Activated naive CD4-positive, alpha-beta T cell treated with anti-CD3 and anti-CD28 coated beads, Interleukin-2, amount 50 U/mL, for 24 hours (primary cell): ENCODE measurements around the gene HOXB1.

Experiments used
- H3K27ac Mint-ChIP-seq: one replicate; pipeline ENCODE4 v1.8.0; 2021; ENCODE audit warnings: mild to moderate bottlenecking, mixed read lengths
- H3K27me3 Mint-ChIP-seq: one replicate; pipeline ENCODE4 v1.8.0; 2021; ENCODE audit warnings: mixed read lengths
- H3K36me3 Mint-ChIP-seq: one replicate; pipeline ENCODE4 v1.8.0; 2021; ENCODE audit warnings: mixed read lengths
- H3K4me1 Mint-ChIP-seq: one replicate; pipeline ENCODE4 v1.8.0; 2021; ENCODE audit warnings: mixed read lengths
- H3K4me3 Mint-ChIP-seq: one replicate; pipeline ENCODE4 v1.8.0; 2021; ENCODE audit warnings: mild to moderate bottlenecking, mixed read lengths
- H3K9me3 Mint-ChIP-seq: one replicate; pipeline ENCODE4 v1.8.0; 2021; ENCODE audit warnings: mixed read lengths

HOXB1 gene

DNA sequence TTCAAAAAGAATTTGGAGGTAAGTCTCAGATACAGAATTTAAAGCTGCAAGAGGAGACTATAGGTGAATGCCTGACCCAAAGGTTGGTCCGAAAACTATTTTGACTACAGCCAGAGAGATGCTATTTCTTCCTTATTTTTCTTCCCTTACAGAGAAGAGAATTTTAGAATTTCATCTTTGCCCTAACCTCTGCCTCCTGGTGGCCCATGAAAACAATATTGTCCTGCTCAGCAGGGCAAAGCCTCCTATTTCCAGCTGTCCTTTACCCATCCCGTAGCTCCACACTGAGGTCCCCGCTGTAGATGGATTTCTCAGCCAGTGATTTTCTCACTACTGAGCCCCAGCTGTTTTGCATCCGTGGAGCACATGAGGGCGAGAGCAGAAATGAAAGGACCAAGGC, 24.6 kb downstream of the HOXB1 start:
- Mint-ChIP-seq H3K4me3 (no peak overlapping the region), H3K27ac (peak overlapping the region; percentile 55), H3K4me1 (peaks cover 23% of the 10 kb centered on the region), H3K27me3 (peaks cover 2% of the 10 kb centered on the region), H3K9me3 (no peaks in the 10 kb centered on the region), H3K36me3 (no peaks in the 10 kb centered on the region)

DNA sequence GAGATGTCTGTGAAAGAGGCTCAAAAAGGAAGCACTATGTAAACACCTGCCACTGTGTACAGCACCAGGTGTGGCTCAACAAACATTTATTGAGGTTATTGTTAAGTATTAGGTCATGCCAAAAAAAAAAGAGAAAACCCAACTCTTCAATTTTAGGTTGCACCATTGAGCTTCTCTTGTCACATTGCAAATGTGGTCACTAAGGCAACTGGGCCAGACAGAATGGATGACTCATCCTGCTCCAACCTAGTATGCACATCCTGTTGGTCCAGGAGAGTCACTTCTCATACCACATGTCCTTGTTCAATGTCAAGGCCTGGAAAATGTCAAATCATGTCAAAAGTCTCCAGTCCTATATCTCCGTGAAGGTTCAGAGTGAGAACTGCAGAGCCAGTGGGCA, 25.0 kb downstream of the HOXB1 start:
- H3K4me3 Mint-ChIP-seq = no peak overlapping the region

DNA sequence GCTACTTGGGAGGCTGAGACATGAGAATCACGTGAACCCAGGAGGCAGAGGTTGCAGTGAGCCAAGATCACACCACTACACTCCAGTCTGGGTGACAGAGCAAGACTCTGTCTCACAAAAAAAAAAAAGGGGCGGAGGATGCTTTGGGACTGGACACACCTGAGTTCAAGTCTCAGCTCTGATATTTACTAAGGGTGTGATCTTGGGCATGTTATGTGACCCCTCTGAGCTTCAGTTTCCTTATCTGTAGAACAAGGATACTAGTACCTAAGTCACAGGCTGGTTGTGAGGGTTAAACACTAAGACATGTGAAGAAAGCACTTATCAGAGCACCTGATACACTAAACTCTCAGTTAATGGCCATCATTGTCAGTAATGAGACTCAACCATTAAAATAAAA, 25.9 kb downstream of the HOXB1 start:
- H3K4me1 Mint-ChIP-seq = peaks cover 12% of the 10 kb centered on the region
- H3K27ac Mint-ChIP-seq = no peak overlapping the region
- no peak overlapping the region for H3K4me3 Mint-ChIP-seq
- H3K9me3 Mint-ChIP-seq = no peaks in the 10 kb centered on the region
- H3K27me3 Mint-ChIP-seq = peaks cover 2% of the 10 kb centered on the region
- H3K36me3 Mint-ChIP-seq = no peaks in the 10 kb centered on the region

More for the DNA sequence above, 25.0 kb downstream of the HOXB1 start:
- Mint-ChIP-seq H3K27me3 (peaks cover 2% of the 10 kb centered on the region), H3K36me3 (no peaks in the 10 kb centered on the region), H3K27ac (peak overlapping the region; percentile 17), H3K4me1 (peaks cover 18% of the 10 kb centered on the region), H3K9me3 (no peaks in the 10 kb centered on the region)

DNA sequence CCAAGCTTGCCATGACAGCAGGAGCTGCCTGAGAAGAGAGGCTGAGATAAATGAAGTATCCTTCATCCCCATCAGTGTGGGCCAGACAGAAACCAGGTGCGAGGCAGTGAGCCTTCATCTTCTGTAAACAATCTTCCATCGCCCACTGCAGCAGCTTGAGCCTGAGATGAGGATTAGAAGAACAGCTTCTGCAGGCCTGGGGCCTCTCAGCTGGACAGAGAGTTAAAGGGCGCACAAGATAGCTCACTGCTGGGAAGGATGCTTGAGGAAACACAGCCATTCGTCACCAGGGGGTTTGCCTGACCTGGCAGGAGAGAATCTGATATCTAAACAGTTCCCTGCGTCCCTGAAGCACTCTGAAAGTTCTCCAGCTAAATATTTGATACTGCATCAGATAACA, 27.1 kb downstream of the HOXB1 start:
- Mint-ChIP-seq H3K4me3 (no peak overlapping the region), H3K36me3 (no peaks in the 10 kb centered on the region), H3K27ac (no peak overlapping the region)

DNA sequence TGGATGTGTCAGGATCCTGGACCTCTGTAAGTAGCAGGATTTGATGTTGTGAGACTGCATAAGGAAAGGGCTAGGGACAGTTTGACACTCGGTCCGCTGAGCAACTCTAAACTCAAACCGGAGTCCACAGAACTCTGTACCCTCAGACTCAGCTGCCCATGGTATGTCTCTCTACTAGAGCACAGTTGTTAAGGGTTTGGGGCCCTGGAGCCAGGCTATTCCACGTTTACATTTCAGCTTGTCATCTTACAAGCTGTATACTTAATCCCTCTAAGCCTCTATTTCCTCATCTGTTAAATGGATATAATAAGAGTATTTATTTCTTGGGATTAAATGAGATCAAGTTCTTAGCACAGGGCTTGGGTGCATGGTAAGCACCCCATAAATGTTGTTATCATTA, 27.9 kb downstream of the HOXB1 start:
- H3K4me1 Mint-ChIP-seq = peaks cover 12% of the 10 kb centered on the region
- H3K9me3 Mint-ChIP-seq = no peaks in the 10 kb centered on the region
- H3K4me3 Mint-ChIP-seq = no peak overlapping the region
- H3K36me3 Mint-ChIP-seq = no peaks in the 10 kb centered on the region
- H3K27ac Mint-ChIP-seq = no peak overlapping the region
- peaks cover 2% of the 10 kb centered on the region for H3K27me3 Mint-ChIP-seq

More for the DNA sequence above, 27.1 kb downstream of the HOXB1 start:
- Mint-ChIP-seq H3K27me3 (peaks cover 2% of the 10 kb centered on the region), H3K9me3 (no peaks in the 10 kb centered on the region), H3K4me1 (peaks cover 12% of the 10 kb centered on the region)

DNA sequence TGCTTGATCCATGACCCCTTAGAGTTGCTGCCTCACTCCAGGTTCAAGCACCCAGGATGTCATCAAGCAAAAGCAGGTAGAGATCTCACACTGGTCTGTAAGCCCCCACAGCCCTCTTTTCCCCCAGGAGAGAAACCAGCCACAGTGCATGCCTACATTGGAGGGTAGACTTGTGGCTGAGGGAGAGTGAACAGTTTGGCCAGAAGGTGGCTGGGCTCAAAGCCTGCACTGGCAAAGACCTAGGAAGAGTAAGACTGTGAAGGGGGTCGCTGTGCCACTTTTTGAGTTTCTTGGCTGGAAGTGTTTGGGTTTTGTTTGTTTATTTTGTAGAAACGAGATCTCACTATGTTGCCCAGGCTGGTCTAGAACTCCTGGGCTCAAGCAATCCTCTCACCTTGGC, 28.5 kb downstream of the HOXB1 start:
- Mint-ChIP-seq H3K4me1 (peaks cover 12% of the 10 kb centered on the region), H3K36me3 (no peaks in the 10 kb centered on the region), H3K27ac (no peak overlapping the region), H3K4me3 (no peak overlapping the region), H3K9me3 (no peaks in the 10 kb centered on the region), H3K27me3 (peaks cover 2% of the 10 kb centered on the region)

DNA sequence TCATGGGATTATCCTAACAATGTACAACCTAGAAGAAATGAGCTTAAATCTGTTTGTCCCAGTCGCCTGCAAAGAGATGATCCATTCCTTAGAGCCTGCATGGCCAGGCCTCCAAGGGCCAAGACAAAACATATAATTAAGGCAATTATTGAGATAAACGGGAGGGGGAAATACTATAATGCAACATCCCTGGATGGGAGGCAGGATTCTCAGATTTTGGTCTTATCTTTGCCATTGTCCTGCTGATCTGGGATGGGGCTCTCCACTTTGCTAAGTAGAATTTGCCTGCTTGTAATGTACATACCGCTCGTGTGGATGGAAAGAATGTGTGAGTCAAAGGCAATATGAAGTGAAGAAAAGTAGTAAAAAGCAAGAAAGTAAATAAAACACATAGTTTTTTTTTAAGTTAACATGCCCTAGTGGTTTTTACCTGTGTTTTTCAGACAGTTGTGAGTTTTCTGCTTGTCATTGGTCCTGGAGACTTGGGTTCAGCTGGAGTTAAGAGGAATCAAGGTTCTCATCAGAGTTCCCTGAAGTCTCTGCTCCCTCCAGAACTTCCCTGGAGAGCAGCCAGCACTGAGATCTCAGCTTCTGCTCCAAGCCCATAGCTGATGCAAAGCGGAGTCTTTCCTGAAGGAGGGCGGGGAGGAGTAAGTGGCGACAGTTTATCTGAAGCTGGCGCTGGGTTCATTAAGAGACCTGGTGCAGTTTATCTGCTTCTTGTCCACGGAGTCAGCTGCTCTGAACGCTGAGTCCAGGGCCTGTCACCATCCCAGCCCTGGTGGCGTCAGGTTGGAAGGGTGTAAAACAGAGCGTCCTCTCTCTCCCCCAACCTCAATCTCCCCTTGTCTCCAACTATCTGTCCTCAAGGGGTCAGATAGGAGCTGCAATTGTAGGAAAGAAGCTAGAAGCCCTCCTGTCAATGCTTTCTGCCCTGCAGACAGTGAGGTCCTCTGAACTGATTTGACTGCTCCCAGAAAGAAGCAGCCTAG, 30.1 kb downstream of the HOXB1 start:
- Mint-ChIP-seq H3K27me3 (peaks cover 2% of the 10 kb centered on the region), H3K27ac (no peak overlapping the region), H3K9me3 (no peaks in the 10 kb centered on the region)

DNA sequence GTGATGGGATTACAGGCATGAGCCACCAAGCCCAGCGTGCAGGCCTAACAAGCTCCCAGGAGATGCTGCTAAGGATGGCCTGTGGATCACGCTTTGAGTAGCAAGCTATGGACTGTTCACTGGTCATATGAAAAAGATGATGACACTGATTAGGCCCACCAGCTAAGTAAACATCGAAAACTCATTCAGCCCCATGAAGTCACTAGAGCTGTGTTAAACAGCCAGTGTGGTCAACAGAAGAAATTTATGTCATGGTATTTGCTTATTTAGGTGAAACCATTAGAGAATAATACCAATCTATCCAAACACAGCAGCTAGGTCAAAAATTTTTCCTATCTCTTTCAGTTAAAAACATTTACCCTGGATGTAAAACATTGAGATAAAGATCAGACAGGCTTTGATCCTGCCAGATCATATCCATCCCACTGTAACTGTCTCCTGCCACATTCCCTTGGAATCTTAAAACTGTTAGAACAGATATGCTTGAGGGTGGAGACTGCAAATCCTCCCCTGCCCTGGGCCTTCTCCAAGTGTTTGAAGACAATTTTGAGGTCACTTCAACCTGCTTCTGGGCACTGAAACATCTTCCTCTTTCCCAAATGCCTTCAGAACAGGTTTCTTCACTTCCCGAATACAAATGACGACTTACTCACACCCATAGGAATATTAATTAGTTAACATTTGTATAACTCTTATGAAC, 30.9 kb downstream of the HOXB1 start:
- no peaks in the 10 kb centered on the region for H3K9me3 Mint-ChIP-seq
- peaks cover 2% of the 10 kb centered on the region for H3K27me3 Mint-ChIP-seq
- H3K36me3 Mint-ChIP-seq = no peaks in the 10 kb centered on the region
- no peaks in the 10 kb centered on the region for H3K4me1 Mint-ChIP-seq
- no peak overlapping the region for H3K4me3 Mint-ChIP-seq
- H3K27ac Mint-ChIP-seq = peak overlapping the region; percentile 9

More for the DNA sequence above, 30.1 kb downstream of the HOXB1 start:
- Mint-ChIP-seq H3K4me1 (peaks cover 7% of the 10 kb centered on the region), H3K36me3 (no peaks in the 10 kb centered on the region), H3K4me3 (no peak overlapping the region)

DNA sequence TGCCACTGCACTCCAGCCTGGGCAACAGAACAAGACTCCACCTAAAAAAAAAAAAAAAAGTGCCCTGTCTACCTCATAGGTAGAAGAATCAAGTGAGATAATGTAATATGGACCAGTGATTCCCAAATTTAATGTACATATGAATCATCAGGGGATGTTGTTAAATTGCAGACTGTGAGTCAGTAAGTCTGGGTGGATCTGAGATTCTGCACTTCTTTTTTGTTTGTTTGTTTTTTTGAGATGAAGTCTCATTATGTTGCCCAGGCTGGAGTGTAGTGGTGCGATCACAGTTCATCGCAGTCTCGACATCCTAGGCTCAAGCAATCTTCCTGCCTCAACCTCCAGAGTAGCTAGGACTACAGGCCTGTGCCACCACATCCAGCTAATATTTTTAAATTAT, 31.6 kb downstream of the HOXB1 start:
- H3K27me3 Mint-ChIP-seq = peaks cover 3% of the 10 kb centered on the region
- no peaks in the 10 kb centered on the region for H3K4me1 Mint-ChIP-seq
- H3K27ac Mint-ChIP-seq = no peak overlapping the region
- no peaks in the 10 kb centered on the region for H3K36me3 Mint-ChIP-seq
- no peak overlapping the region for H3K4me3 Mint-ChIP-seq
- no peaks in the 10 kb centered on the region for H3K9me3 Mint-ChIP-seq

DNA sequence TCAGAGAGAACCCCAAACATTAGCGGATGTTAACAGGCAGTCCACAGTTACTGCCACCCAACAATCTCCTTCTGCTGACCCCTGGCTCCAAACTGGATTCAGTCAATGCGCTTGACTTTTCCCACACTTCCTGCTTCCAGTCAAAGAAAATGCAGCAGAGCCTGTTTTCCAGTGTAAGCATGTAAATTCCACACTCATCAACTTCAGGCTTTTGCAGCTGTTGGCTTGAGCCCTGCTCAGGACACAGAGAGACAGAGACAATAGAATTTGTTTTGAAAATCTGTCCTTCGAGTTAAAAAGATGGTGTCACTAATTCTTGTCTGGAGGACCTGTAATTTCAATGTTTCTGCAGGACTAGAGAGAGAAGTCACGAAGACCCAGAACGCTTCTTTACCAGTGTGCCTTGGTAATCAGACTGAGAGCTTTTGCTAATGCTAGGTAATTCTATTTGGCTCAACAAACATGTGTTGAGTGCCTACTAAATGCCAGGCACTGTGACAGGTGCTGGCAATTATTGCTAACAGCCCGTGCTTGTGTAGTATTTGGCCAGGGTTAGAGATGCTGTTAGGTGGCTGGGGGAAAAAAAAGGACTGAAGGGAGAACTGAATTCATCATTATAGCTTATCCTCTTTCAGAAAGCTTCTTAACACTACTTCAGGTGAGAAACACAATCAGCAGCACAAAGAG, 32.5 kb downstream of the HOXB1 start:
- Mint-ChIP-seq H3K27me3 (peaks cover 4% of the 10 kb centered on the region), H3K4me1 (no peaks in the 10 kb centered on the region), H3K36me3 (no peaks in the 10 kb centered on the region), H3K4me3 (no peak overlapping the region), H3K27ac (no peak overlapping the region), H3K9me3 (no peaks in the 10 kb centered on the region)

DNA sequence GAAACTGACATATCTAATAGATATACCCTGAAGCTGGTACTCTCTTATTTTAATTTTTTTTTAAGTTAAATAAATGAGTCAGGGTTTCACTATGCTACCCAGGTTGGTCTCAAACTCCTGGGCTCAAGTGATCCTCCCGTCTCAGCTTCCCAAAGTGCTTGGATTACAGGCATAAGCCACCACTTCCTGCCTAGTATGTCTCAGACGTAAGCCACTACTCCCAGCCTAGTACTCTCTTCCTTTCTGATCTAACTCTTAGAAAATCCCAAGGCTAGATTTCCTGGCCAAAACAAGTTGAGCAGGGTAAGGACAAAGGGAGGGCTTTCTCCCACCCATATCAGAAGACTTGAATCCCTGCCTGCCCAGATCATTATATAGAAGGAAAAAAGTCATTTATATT, 33.7 kb downstream of the HOXB1 start:
- H3K36me3 Mint-ChIP-seq = no peaks in the 10 kb centered on the region
- H3K9me3 Mint-ChIP-seq = no peaks in the 10 kb centered on the region
- no peaks in the 10 kb centered on the region for H3K4me1 Mint-ChIP-seq
- peaks cover 3% of the 10 kb centered on the region for H3K27me3 Mint-ChIP-seq
- H3K4me3 Mint-ChIP-seq = no peak overlapping the region
- H3K27ac Mint-ChIP-seq = no peak overlapping the region

DNA sequence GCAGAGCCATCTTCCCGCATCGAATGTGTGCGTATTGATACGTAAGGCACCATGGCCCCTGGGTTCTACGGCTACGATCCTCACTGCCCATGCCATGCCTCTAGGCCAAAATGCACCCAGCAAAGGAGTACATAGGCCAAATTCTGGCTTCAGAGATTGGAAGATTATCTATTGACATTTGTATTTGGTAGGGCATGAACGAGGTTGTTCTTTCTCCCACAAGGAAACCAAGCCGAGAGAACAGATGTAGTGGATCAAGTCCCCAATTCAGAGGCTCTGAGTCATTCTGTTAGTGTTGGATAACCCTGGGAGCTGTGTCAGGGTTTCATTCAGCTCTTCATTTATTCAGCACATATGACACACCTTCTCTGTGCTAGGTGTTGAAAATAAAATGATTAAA, 36.5 kb downstream of the HOXB1 start:
- H3K9me3 Mint-ChIP-seq = no peaks in the 10 kb centered on the region
- no peak overlapping the region for H3K4me3 Mint-ChIP-seq
- H3K27ac Mint-ChIP-seq = no peak overlapping the region
- peaks cover 3% of the 10 kb centered on the region for H3K4me1 Mint-ChIP-seq
- H3K36me3 Mint-ChIP-seq = no peaks in the 10 kb centered on the region
- peaks cover 3% of the 10 kb centered on the region for H3K27me3 Mint-ChIP-seq

DNA sequence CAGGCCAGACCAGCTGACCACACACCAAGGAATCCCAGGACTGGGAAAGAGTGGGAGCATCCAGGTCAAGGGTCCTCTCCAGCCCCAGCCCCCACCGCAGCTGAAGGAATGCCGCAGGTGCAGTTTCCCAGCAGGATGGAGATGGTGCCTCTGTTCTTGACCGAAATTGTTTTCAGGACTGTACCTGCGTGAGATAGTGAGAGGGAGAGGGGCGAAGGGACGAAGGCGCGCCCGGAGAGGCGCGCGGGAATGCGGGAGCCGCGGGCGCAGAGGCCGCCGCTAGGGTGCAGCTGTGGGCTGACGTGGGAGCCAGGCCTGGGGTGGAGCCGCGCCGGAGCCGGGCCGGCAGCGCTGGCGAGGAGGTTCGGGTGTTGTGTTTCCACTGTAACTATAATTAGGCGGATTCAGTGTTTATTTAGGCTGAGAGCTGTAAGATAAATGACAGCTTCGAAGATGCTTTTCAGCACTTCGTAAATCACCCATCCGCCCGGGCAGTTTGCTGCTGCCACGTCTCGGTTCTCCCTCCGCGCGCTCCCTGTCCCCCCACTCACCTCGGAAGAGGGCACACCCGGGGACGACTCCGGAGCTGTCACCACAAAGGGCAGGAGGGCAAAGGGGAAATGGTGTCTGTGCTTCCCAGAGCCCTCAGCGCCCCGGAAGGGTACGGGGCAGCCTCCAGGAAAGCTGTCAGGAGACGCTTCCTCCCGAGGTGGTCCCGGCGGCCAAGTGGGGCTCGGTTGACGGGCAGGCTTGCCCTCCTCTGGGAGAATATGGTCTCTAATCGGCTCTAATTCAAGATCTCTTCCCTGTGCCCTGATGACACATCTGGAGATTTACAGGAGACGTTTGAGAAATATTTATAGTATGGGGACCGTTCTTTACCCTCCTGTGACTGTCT, 38.2 kb downstream of the HOXB1 start:
- H3K4me1 Mint-ChIP-seq = peaks cover 8% of the 10 kb centered on the region
- no peaks in the 10 kb centered on the region for H3K9me3 Mint-ChIP-seq
- no peak overlapping the region for H3K27ac Mint-ChIP-seq
- no peaks in the 10 kb centered on the region for H3K36me3 Mint-ChIP-seq
- H3K27me3 Mint-ChIP-seq = peaks cover 3% of the 10 kb centered on the region
- H3K4me3 Mint-ChIP-seq = peak overlapping the region; percentile 52

DNA sequence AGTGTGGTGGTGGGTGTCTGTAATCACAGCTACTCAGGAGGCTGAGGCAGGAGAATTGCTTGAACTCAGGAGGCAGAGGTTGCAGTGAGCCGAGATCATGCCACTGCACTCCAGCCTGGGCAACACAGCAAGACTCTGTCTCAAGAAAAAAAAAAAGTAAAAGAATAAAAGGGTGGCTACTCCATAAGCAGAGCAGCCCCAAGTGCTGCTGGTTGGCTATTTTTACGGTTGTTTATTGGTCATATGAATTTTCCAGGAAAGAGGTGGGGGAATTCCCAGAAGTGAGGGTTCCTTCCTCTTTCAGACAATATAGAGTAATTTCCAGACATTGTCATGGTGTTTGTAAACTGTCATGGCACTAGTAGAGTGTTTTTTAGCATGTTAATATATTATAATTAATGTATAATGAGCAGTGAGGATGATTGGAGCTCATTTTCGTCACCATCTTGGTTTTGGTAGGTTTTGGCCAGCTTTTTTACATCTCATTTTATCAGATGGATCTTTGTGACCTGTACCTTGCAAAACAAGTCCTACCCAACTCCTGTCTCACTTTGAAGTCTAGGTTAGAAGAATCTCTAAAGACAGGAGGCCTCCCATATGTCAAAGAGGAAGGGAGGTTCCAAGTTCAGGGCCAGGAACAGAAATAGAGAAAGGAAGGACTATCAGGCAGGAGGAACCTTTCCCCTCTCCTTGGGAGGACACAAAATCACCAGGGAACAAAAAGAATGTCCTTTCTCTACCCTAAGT, 39.1 kb downstream of the HOXB1 start:
- Mint-ChIP-seq H3K27me3 (peaks cover 3% of the 10 kb centered on the region), H3K27ac (no peak overlapping the region), H3K9me3 (no peaks in the 10 kb centered on the region), H3K4me1 (peaks cover 8% of the 10 kb centered on the region), H3K36me3 (no peaks in the 10 kb centered on the region), H3K4me3 (peak overlapping the region; percentile 47)
